Mesodermal cell (in vitro differentiated cells): Measurements from ENCODE around the gene ATE1.

Source experiments
- H3K27ac ChIP-seq: 2 replicates; pipeline ENCODE4 v1.7.0; 2013; ENCODE audit warnings: mild to moderate bottlenecking, low read depth, low read length, moderate library complexity; ENCODE audit not compliant: severe bottlenecking
- H3K36me3 ChIP-seq: 2 replicates; pipeline ENCODE4 v1.7.1; 2013; ENCODE audit warnings: mild to moderate bottlenecking, low read length, moderate library complexity; ENCODE audit not compliant: control insufficient read depth, insufficient read depth
- H3K4me1 ChIP-seq: one replicate; pipeline ENCODE4 v1.7.1; 2013; ENCODE audit warnings: mild to moderate bottlenecking, low read length; ENCODE audit not compliant: insufficient read depth, control insufficient read depth, poor library complexity, severe bottlenecking
- H3K4me3 ChIP-seq: 2 replicates; pipeline ENCODE4 v1.7.0; 2013; ENCODE audit warnings: low read length, control low read depth, mild to moderate bottlenecking; ENCODE audit not compliant: insufficient read depth, poor library complexity, severe bottlenecking; ENCODE audit errors: extremely low read depth
- H3K9me3 ChIP-seq: 2 replicates; pipeline ENCODE4 v1.7.1; 2013; ENCODE audit warnings: mild to moderate bottlenecking, low read length, moderate library complexity; ENCODE audit not compliant: control insufficient read depth
- WGBS, 2 experiments: methylation state at CpG; one replicate each; pipeline ENCODE4 v1.1.5; 2013; ENCODE audit warnings: missing lambda C conversion rate in 2 of 2; ENCODE audit not compliant: insufficient coverage in 2 of 2; 5-methylcytosine and 5-hydroxymethylcytosine counted together

ATE1 gene

DNA sequence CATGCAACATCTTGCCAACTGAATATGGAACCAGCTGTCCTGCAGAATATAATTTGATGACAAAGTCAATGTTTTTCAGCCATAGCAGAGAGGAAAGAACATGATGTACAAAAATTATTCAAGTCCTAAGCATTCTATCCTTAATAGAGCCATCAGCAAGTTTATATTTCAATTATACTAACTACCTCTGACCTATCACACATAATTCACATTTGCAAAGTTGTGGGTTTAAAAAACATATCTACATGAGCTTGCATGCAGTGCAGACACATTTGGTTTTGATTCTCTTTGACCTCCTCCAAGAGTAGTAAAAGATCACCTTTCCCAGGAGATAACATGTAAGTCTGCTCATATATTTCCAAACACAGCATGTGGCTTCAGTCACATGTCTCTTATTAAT lies 203.5 kb downstream of the ATE1 start:
- Histone ChIP-seq H3K9me3 (peaks cover 5% of the 10 kb centered on the region), H3K36me3 (no peaks in the 10 kb centered on the region), H3K4me1 (no peaks in the 10 kb centered on the region), H3K4me3 (no peak overlapping the region), H3K27ac (no peak overlapping the region)

DNA sequence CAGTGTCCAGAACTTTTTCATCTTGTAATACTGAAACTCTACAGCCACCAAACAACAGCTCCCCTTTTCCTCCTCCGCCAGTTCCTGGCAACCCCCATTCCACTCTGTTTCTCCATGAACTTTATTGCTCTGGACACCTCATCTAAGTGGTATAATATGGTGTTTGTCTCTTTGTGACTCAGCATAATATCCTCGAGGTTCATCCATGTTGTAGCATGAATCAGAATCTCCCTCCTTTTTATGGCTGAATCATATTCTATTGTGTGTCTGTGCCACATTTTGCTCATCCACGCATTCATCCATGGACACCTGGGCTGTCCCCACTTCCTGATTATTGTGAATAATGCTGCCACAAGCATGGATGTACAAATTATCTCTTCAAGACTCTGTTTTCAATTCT lies 205.2 kb downstream of the ATE1 start:
- no peak overlapping the region for H3K4me3 ChIP-seq
- peaks cover 5% of the 10 kb centered on the region for H3K9me3 ChIP-seq
- no peaks in the 10 kb centered on the region for H3K36me3 ChIP-seq
- WGBS, 2 experiments, result 100% methylated on average over 1 of the region's 3 CpGs; no CpG with 5 or more reads in 1 of the 2 experiments
- no peaks in the 10 kb centered on the region for H3K4me1 ChIP-seq
- no peak overlapping the region for H3K27ac ChIP-seq

DNA sequence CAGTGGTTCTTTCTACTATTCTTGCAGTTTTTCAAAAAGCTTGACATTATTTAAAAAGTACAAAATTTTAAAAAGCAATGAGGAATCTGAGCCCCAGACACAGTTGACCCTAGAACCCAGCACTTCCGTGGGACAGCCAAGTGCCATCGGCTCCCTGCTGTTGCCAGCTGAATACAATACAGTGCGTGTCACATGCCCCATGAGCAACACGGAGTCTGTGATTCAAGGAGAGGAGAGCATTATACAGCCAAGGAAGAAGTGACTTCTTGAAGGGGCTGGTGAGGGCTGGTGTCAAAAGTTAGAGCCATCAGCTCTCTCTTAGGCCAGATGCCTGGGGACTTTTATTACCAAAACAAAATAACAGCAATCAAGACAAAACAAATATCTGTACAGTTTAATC lies 206.6 kb downstream of the ATE1 start:
- 88 to 96% methylated on average over 4 of the region's 4 CpGs for WGBS, 2 experiments
- peaks cover 5% of the 10 kb centered on the region for H3K9me3 ChIP-seq

DNA sequence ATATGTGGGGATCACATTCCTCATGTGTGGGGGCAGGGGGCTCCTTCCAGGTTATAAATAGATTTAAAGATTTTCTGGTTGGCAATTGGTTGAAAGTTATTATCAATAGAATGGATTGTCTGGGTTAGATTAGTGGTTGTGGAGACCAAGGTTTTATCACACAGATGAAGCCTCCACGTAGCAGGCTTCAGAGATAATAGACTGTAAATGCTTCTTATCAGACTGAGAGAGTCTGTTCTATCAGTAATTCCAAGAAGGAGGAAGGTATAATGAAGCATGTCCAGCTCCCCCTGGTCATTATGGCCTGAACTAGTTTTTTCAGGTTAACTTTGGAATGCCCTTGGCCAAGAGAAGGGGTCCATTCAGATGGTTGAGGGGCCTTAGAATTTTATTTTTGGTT lies 211.9 kb downstream of the ATE1 start:
- Histone ChIP-seq H3K36me3 (no peaks in the 10 kb centered on the region), H3K9me3 (peaks cover 11% of the 10 kb centered on the region), H3K4me3 (no peak overlapping the region), H3K27ac (no peak overlapping the region), H3K4me1 (peaks cover 5% of the 10 kb centered on the region)
- WGBS, 2 experiments, result 67 to 88% methylated on average over 1 of the region's 1 CpG

More for the DNA sequence above, 206.6 kb downstream of the ATE1 start:
- H3K4me3 ChIP-seq, result no peak overlapping the region
- no peaks in the 10 kb centered on the region for H3K4me1 ChIP-seq
- no peaks in the 10 kb centered on the region for H3K36me3 ChIP-seq
- H3K27ac ChIP-seq, result no peak overlapping the region

DNA sequence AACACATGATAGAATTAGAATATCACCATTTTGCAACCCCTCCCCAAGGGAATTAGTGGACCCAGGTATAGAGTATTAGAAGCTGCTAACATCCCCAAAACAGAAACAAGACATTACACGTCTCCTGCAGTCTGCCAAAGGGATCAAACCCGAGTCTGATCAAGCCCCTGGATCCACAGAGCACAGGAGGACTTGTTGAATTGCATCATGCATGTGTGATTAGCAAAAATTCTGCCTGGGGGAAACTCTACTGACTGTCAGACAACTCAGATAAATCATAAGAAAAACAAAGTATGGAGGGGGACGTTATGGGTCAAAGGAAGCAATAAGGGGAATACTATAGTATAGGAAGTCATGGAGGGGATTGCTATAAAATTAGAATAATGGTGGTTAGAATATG lies 212.8 kb downstream of the ATE1 start:
- Histone ChIP-seq H3K36me3 (no peaks in the 10 kb centered on the region), H3K9me3 (peaks cover 11% of the 10 kb centered on the region)
- 93 to 94% methylated on average over 2 of the region's 3 CpGs for WGBS, 2 experiments

GRCh38 chr10:121713486-121713885 lies 214.3 kb downstream of the ATE1 start:
- peaks cover 6% of the 10 kb centered on the region for H3K9me3 ChIP-seq
- H3K4me1 ChIP-seq, result peaks cover 26% of the 10 kb centered on the region
- H3K36me3 ChIP-seq, result no peaks in the 10 kb centered on the region
- H3K27ac ChIP-seq, result no peak overlapping the region
- no peak overlapping the region for H3K4me3 ChIP-seq
- WGBS, 2 experiments, result 57 to 83% methylated on average over 2 to 5 of the region's 5 CpGs

More for the DNA sequence above, 212.8 kb downstream of the ATE1 start:
- Histone ChIP-seq H3K4me3 (no peak overlapping the region), H3K27ac (no peak overlapping the region), H3K4me1 (peaks cover 13% of the 10 kb centered on the region)

- H3K27ac ChIP-seq, result peak overlapping the region; percentile 36
- H3K4me3 ChIP-seq, result no peak overlapping the region
- no peaks in the 10 kb centered on the region for H3K36me3 ChIP-seq
- peaks cover 26% of the 10 kb centered on the region for H3K4me1 ChIP-seq
- peaks cover 6% of the 10 kb centered on the region for H3K9me3 ChIP-seq
- WGBS, 2 experiments, result 78 to 84% methylated on average over 4 to 5 of the region's 7 CpGs
Measured at GRCh38 chr10:121710971-121711370, 216.9 kb downstream of the ATE1 start.

GRCh38 chr10:121710207-121710606 lies 217.6 kb downstream of the ATE1 start:
- H3K27ac ChIP-seq, result peak overlapping the region; percentile 64
- H3K4me3 ChIP-seq, result no peak overlapping the region
- WGBS, 2 experiments, result 52 to 58% methylated on average over 5 of the region's 9 CpGs
- H3K36me3 ChIP-seq, result no peaks in the 10 kb centered on the region
- peaks cover 26% of the 10 kb centered on the region for H3K4me1 ChIP-seq
- H3K9me3 ChIP-seq, result peaks cover 6% of the 10 kb centered on the region

GRCh38 chr10:121709675-121710073 lies 218.2 kb downstream of the ATE1 start:
- H3K36me3 ChIP-seq, result no peaks in the 10 kb centered on the region
- peaks cover 6% of the 10 kb centered on the region for H3K9me3 ChIP-seq
- H3K27ac ChIP-seq, result peak overlapping the region; percentile 64
- 42 to 54% methylated on average over 7 of the region's 9 CpGs for WGBS, 2 experiments
- H3K4me3 ChIP-seq, result no peak overlapping the region
- peaks cover 26% of the 10 kb centered on the region for H3K4me1 ChIP-seq

DNA sequence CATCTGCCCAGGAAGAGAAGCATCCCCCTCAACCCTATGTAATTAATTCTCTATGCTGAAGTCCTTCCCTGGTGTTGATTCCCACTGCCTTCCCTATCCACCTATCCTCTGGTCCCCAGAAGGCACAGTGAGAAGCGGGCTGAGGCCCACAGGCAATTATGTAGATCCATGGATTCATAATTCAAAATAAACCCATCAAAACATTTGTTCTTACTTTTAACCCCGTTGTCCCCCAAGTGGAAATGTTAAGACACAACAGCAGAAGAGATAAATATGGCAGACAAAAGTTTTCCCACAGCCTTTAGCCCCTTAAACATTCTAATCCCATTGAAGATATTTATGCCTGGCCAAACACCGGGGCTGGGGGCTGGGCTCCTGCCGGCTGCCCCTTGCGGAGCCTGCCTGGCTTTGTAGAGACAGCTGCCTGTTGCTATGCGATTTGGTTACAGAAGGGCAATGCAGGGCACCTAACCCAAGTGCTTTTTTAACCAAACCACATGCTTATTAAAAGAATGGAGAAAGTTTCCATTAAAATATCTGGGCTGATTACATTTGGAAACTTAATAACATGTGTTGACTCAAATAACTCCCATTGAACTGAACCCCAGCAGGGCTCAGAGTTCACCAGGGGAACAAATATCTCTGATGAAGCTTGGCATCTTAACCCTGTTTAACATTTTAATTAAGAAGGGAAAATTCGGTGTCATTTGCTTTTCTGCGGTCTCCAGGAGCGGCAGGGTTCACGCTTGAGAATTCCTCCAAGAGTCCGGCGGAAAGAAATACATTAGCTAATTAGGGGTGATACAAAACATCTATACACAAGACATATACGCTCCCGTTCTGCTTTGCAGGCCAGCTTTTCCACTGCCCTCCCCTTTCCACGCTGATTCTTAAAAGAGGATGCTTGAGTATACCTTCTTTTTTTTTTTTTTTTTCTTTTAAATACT lies 218.8 kb downstream of the ATE1 start:
- no peak overlapping the region for H3K4me3 ChIP-seq
- H3K9me3 ChIP-seq, result peaks cover under 1% of the 10 kb centered on the region
- peak overlapping the region; percentile 0 for H3K27ac ChIP-seq
- H3K4me1 ChIP-seq, result peaks cover 26% of the 10 kb centered on the region
- WGBS, 2 experiments, result 45 to 86% methylated on average over 1 to 4 of the region's 15 CpGs
- no peaks in the 10 kb centered on the region for H3K36me3 ChIP-seq
